ENCODE data around the gene SYCP2.

Gene SYCP2

DNA sequence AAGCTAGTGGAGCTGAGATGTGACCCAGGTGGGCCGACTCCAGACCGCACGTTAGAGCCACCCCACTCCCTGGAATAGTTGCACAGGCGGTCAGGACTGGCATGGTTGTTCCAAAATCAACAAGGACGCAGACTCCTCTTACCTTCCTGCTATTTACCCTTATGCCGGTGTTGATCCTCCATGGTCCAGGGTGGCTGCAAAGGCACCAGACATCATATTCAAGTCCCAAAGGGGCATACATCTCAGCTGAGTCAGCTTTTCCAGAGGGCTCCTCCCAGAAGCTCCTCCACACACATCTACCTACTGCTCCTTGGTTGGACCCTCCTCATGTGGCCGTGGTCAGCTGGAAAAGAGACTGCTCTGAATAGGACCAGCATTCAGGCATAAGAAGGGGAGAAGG lies 112.2 kb downstream of the SYCP2 start:
- Histone ChIP-seq H4K20me1 (peaks cover 96% of the 10 kb centered on the region), H3K4me2 (no peak overlapping the region), H3K27ac (no peak overlapping the region), H3K9me3 (no peaks in the 10 kb centered on the region), H3K27me3 (no peaks in the 10 kb centered on the region), H3K36me3 (peaks cover 96% of the 10 kb centered on the region), H3K9ac (no peak overlapping the region), H3K4me1 (peaks cover under 1% of the 10 kb centered on the region; the same call in 1 of the 2 replicates), H3K4me3 (no peak overlapping the region)
- no peak for TF ChIP-seq Cebpa-rat (IDR thresholded peaks at IDR 0.05)

DNA sequence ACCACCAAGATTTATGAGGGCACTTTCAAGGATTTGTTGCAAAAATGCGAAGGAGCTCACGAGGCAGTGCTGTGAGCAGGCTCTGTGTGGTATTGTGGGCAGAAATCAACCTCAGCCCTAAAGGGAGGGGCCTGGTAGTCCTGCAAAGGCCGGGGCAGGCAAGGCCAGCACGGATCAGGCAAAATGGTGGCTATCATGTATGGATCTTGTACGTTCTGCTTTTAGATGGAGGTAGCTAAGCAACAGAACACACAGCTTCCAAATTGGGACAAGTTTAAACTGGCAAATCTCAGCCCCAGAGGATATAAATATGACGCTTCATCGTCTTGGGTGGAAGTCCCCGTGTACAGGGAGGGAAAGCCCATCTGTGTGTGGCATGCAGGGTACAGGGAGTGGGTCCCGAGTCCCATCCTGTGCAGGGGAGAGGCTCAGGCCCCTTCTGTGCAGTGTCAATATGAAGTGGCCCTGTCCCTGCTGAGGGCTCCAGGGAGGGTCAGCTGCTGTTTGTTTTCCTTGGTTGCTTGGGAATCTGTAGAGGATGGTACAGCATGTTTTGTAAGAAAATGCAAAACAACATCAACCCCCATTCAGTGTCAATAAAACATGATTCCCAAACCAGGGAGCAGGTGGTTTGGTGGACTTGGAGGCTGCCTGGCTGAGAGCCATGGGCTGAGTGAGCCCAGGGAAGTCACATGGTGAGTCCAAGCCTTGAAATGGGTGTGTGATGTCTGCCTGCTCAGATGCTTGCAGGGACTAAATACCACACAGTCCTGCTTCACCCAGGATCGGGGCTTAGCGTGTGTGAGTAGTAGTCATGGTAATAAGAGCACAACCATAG lies 113.0 kb downstream of the SYCP2 start:
- Histone ChIP-seq H3K27ac (no peak overlapping the region), H3K36me3 (peaks cover 96% of the 10 kb centered on the region), H3K4me3 (no peak overlapping the region), H3K9ac (no peak overlapping the region), H3K9me3 (no peaks in the 10 kb centered on the region), H3K4me2 (no peak overlapping the region), H3K4me1 (peaks cover 8% of the 10 kb centered on the region; the same call in 1 of the 2 replicates), H4K20me1 (peaks cover 96% of the 10 kb centered on the region), H3K27me3 (no peaks in the 10 kb centered on the region)
- no peak for TF ChIP-seq Cebpa-rat (IDR thresholded peaks at IDR 0.05)

DNA sequence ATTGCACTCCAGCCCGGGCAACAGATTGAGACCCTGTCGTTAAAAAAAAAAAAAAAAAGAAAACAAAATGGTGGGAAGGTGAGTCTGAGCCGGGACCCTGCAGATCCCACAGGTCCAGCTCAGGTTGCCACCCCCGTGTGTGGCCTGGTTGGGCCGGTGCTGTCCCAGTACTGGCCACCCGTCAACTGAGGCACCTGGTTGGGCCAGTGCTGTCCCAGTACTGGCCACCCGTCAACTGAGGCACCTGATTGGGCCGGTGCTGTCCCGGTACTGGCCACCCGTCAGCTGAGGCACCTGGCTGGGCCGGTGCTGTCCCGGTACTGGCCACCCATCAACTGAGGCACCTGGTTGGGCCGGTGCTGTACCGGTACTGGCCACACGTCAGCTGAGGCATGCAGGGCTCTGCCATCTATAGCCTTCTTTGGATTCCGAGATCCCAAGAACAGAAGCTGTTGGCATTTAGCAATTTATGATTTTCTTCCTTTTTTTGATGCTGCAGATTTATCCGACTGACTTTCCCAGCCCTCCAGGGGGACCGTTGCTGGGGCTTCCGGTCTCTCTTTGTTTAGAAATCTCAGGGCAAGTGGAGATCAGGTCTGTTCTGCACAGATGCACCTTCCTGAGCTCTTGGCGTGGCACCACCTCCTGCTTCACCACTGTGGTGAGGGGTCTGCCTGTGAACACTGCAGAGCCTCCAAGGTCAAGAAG lies 113.8 kb downstream of the SYCP2 start:
- Histone ChIP-seq H3K4me3 (no peak overlapping the region), H3K9me3 (no peaks in the 10 kb centered on the region), H3K27ac (no peak overlapping the region), H3K27me3 (no peaks in the 10 kb centered on the region), H3K36me3 (peaks cover 96% of the 10 kb centered on the region), H3K4me1 (peaks cover 8% of the 10 kb centered on the region; the same call in 1 of the 2 replicates), H3K4me2 (no peak overlapping the region), H4K20me1 (peaks cover 96% of the 10 kb centered on the region), H3K9ac (no peak overlapping the region)
- TF ChIP-seq Cebpa-rat (IDR thresholded peaks at IDR 0.05): no peak

DNA sequence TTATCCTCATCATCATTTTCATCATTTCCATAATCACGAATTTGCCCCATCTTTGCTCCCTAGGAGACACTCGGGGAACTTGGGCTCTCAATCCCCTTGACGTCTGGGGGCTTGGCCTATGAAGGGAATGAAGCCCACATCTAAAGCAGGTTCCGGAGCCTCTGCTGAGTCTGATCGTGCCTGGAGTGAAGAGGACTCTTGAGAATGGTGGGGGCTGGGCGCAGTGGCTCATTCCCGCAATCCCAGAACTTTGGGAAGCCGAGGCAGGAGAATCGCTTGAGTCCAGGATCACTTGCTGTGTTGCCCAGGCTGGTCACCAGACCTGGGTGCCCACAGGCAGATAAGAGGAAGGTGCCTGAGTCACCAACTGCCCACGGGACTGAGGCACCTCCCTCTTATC lies 114.5 kb downstream of the SYCP2 start:
- H3K9me3 ChIP-seq: no peaks in the 10 kb centered on the region
- TF ChIP-seq Cebpa-rat (IDR thresholded peaks at IDR 0.05): no peak
- no peak overlapping the region for H3K27ac ChIP-seq
- no peak overlapping the region for H3K4me3 ChIP-seq
- peaks cover 96% of the 10 kb centered on the region for H4K20me1 ChIP-seq
- H3K36me3 ChIP-seq: peaks cover 96% of the 10 kb centered on the region
- H3K9ac ChIP-seq: no peak overlapping the region
- H3K4me2 ChIP-seq: no peak overlapping the region
- H3K4me1 ChIP-seq: peaks cover 11% of the 10 kb centered on the region; the same call in 1 of the 2 replicates
- H3K27me3 ChIP-seq: no peaks in the 10 kb centered on the region

DNA sequence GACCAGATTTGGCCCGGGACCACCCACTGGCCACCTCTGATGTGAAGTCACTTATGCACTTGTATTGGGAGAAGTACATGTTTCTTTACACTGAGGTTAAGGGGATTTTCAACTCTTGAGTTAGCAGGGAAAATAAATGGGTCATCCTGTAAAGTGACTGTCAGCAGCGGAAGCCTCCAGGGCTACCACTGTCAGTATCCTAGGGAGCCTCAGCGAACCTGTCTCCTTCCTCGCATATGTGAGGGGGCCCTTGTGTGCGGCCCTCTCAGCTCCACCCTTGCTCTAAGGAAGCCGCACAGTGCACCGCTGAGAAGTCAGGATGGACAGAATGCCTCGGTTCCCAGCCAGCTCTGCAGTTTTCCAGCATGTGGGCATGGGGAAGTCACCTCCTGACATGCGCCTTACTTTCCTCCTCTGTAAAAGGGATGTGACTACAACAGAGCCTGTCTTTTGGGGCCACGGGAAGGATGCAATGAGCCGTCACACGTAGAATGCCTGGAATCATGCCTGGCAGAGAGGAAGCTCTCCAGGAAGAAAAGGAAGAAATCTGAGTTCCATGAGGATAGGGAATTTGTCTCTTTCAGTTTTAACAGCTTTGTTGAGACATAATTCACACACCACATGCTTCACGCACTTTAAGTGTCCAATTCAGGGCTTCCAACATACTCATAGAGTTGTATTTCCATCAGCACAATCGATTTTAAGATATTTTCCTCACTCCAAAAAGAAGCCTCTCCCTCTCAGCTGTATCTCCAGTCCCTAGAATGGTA lies 115.4 kb downstream of the SYCP2 start:
- no peak overlapping the region for H3K9ac ChIP-seq
- H3K27me3 ChIP-seq: no peaks in the 10 kb centered on the region
- no peak for TF ChIP-seq Cebpa-rat (IDR thresholded peaks at IDR 0.05)
- H3K4me3 ChIP-seq: no peak overlapping the region
- H3K36me3 ChIP-seq: peaks cover 96% of the 10 kb centered on the region
- no peak overlapping the region for H3K27ac ChIP-seq
- H3K9me3 ChIP-seq: no peaks in the 10 kb centered on the region
- peaks cover 16% of the 10 kb centered on the region; the same call in 1 of the 2 replicates for H3K4me1 ChIP-seq
- no peak overlapping the region for H3K4me2 ChIP-seq
- peaks cover 96% of the 10 kb centered on the region for H4K20me1 ChIP-seq

DNA sequence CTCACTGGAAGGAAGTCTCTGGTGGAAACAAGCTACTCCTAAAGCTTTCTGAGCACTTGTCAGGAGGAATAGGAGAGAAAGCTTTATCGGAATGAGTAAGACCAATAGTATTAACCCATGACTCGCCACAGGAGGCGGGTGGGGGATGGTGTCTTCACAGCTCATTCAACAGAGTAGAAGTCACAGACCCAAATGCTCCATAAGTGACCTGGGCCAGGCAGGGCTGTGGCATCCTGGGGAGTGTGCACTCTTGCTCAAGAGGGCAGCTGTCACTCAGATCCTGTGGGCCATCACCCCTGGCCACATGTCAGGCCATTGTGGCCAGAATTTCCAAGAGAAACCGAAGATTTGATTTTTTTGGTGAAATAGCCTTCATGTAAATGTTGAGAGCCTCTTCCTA lies 116.0 kb downstream of the SYCP2 start:
- Histone ChIP-seq H3K27ac (no peak overlapping the region), H3K4me3 (no peak overlapping the region), H3K4me1 (peaks cover 16% of the 10 kb centered on the region; the same call in 1 of the 2 replicates), H3K9ac (no peak overlapping the region), H3K4me2 (no peak overlapping the region), H3K27me3 (no peaks in the 10 kb centered on the region), H3K9me3 (no peaks in the 10 kb centered on the region), H3K36me3 (peaks cover 96% of the 10 kb centered on the region), H4K20me1 (peaks cover 96% of the 10 kb centered on the region)
- TF ChIP-seq Cebpa-rat (IDR thresholded peaks at IDR 0.05): no peak

DNA sequence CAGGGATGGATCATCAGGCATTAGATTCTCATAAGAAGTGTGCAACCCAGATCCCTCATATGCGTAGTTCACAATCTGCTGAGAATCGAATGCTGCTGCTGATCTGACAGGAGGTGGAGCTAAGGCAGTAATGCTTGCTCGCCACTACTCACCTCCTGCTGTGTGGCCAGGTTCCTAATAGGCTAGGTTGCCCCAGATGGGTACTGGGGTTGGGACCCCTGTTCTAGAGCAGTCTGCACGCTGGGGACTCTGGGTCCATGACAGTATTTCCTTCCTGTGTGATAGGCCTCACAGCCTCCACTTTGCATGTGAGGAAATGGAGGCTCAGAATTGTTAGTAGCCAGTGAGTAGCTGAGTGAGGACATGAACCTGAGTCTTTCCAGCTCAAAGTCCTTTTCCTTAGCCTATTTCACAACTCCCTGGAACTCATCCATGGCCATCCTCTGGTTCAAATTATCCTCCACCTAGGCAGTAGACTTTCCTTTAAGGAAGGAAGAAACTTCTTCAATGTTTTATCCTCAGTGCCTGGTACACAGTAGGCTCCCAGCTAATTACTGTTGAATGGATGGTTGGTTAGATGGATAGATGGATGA lies 117.2 kb downstream of the SYCP2 start:
- peaks cover 100% of the 10 kb centered on the region for H4K20me1 ChIP-seq
- H3K9me3 ChIP-seq: no peaks in the 10 kb centered on the region
- no peak overlapping the region for H3K4me3 ChIP-seq
- H3K9ac ChIP-seq: no peak overlapping the region
- H3K4me2 ChIP-seq: no peak overlapping the region; the same call in 1 of the 2 replicates
- no peak overlapping the region for H3K27ac ChIP-seq
- no peak for TF ChIP-seq Cebpa-rat (IDR thresholded peaks at IDR 0.05)
- peaks cover 16% of the 10 kb centered on the region; the same call in 1 of the 2 replicates for H3K4me1 ChIP-seq
- no peaks in the 10 kb centered on the region for H3K27me3 ChIP-seq
- peaks cover 100% of the 10 kb centered on the region for H3K36me3 ChIP-seq

DNA sequence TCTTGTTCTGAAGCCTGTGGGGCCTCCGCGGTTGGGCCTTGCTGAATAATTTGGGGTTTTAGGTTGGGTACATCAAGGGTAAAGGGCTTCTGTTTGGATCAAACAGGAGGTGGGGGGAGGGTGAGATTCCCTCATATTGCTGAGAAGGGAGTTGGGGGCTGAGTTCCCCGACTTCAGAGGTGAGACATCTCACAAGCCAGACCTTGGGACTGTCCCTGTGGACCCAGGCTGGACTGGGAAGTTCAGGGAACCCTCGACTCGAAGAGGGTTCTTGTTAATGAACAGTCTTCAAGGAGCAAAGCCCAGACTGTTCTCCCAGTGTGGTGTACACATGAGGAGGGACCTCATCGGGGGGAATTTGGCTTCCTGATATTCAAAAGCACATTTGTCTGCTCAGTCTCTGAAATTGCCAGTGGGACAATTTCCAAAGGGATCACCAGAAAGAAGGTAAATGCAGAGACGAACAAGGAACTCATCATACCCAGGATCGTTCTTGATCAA lies 118.5 kb downstream of the SYCP2 start:
- TF ChIP-seq Cebpa-rat (IDR thresholded peaks at IDR 0.05): no peak
- Histone ChIP-seq H4K20me1 (peaks cover 100% of the 10 kb centered on the region), H3K9ac (no peak overlapping the region), H3K4me2 (no peak overlapping the region), H3K4me1 (peaks cover 16% of the 10 kb centered on the region; the same call in 1 of the 2 replicates), H3K4me3 (no peak overlapping the region), H3K27me3 (no peaks in the 10 kb centered on the region), H3K27ac (no peak overlapping the region), H3K9me3 (no peaks in the 10 kb centered on the region), H3K36me3 (peaks cover 100% of the 10 kb centered on the region)

All from BLaER1 (cell line).